Fibroblast of the conjunctiva (primary cell): ENCODE measurements around the gene CHCHD6.

Experiments
- DNase-seq: peaks from one replicate; pipeline ENCODE4 v3.0.0-alpha.2; 2010; ENCODE audit warnings: low read depth

The CHCHD6 gene

DNA sequence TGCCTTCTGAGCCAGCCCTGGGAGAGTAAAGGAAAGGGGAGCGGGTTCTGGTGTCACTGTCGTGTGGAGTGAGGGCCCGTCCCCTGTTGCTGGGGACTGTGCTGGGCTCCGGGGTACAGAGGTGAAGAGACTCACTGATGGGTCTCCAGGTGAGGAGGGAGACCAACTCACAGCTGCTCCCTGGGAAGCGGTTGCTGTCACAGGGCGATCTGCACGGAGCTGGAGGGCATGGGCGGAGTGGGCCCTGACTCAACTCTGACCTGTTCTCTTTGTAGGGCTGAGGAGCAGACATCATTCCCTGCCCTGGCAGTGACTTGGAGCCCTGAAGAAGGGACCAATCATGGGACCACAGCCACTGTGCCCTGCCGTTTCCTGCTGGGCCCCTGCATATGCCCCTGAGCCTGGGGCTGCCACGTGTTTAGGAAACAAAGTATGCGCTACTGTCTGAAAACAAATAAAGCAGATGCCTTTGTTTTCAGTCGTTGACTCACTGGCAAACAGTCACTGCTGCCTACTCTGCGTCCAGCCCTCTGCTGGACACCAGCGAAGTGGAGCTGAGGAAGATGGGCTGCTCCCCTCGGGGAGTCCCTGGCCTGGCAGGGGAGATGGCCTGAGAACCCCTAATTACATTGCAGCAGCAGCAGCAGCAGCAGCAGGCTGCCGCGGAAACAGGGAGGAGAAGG, 256.0 kb downstream of the CHCHD6 start:
- no peak for DNase-seq

DNA sequence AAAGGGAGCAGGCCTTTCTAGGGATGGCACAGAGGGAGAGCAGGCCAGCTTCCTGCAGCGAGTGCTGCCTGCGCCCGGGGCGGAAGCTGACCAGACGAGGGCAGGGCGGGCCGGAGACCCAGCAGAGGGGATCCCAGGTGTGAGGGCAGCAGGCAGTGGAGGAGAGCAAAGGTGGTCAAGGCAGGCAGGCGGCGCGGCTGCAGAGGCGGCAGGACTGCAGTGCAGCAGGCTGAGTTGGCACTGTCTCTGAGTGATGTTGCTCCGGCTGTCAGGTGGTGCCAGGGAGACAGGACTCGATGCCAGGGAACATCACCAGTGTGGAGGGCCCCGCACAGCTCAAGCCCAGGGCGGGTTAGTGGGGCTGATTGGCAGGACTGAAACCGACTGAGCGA, 256.6 kb downstream of the CHCHD6 start:
- no peak for DNase-seq

DNA sequence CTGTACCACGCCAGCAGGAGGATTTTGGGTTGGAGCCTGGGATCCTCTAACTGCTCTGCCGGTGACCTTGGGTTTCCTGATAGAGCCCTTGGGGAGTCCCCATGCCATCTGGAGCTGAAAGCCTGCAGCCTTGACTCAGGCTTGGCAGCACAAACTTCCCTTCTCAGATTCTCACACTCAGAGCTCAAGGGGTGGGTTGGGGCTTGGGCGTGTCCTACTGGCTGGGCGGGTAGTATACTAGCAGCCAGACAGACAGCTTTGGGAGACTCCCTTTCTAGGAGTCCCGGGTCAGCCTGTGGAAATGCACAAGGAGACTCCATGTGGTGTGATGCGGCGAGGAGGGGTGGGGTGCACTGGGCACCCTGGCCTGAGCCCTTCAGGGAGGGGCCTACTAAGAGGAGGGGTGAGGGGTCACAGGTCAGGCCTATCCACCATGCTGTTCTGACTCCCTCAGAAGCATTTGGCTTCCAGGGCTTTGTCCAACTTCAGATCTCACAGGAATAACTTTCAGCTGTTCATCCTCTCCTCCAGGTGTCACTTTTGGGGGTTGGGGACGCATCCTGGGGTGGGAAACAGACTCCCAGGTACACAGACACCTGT, 257.3 kb downstream of the CHCHD6 start:
- peak; percentile 69 for DNase-seq

DNA sequence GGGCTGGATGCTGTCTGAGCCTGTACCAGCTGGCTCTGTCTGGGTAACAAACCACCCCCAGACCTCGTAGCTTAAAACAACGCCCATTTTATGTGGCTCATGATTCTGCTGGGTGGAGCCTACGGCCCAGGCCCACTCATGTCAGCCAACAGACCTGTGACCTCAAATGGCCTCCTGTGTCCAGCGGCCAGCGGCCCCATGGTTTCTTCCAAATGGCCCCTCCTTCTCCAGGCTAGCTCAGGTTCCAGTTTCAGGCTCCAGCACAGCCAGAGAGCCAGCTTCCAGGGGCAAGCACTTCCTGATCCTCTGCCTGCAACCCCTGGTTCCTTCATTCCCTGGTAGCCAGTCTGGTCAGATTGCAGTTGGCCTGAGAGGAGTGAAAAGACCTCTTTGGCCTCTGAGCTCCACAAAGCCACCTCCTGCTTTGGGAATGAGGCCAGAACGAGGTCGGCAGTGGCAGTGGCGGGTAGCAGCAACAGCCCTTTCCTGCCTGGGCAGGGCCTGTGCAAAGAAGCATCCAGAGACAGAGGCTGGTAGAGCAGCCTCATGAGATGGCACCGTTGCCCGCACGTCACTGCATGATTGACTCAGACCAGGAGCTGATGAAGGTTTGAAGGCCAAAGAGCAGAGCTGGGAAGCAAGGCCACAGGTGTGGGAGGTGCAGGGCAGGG, 257.9 kb downstream of the CHCHD6 start:
- DNase-seq = no peak

DNA sequence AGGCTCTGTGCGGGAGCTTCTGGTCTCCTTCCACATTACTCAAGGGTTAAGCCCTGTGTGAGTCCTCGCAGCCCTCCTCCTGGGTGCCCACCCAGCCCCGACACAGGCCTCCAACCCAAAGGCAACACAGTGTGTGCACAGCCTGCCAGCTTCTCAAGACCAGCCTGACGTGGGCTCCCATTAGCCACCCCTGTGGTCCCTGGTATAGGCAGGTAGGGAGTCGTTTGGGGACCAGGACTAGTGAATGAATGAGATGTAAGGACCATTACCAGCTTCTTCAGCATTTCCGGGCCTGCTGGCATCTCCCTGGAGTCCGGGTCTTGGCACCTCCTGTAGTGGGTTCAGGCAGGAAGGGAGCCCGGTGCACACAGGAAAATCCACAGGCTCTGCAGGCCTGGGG, 258.7 kb downstream of the CHCHD6 start:
- DNase-seq = no peak

DNA sequence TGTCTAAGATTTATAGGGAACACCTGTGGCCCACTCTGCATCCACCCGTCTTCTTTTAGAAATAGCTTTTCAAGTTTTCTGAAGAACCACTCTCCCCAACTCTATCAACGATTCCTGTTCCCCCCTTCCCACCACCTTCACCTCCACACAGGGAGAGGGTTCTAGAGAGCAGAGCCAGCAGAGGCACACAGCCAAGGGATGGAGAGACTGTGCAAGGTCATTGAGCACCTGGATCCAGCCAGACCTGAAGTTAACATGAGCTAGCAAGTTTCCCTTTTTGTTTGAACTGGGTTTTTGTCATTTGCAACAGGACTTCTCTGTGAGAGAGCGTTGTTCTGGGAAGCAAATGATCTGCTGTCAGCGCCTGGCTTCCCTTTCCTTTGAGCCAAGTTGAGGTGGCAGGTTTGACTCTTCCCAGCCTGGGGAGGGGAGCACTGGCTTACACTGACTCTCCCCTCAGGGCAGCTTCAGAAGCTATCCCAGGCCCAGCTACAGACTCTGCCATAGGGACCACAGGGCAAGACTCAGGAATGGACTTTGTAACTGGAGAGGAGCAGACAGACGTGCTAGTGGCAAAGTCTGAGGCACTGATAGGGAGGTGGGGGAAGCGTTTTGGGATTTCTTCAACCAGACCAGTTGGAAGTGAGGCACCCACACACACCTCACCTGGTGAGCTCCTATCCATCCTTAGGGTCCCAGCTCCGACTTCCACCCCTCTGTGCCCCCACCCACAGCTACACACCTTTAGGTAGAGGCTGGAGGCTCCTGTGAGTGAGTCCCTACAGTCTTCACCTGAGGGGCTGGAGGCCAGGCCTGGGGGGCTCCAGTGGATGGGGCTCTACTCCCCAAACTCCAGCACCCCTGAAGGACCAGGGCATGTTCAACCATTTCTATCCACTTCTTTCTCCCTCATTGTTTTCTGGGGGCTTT, 259.5 kb downstream of the CHCHD6 start:
- DNase-seq = no peak

DNA sequence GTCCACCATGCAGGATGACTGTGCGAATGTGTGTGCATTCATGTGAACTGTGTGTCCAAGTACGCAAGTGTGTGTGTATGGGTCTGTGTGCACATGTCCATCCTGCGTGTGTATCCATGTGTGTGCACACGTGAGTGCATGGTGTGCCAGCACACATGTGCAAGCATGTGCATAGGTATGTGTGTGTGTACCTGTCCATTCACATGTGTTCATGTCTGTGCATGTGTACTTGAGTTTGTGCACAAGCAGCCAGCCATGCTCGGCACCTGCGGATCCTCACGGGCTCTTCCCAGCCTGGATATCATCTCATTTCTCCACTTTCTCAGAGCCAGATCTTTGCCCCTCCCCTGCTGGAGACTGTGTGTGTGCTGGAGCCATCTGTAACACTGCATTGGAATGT, 260.2 kb downstream of the CHCHD6 start:
- DNase-seq = no peak

DNA sequence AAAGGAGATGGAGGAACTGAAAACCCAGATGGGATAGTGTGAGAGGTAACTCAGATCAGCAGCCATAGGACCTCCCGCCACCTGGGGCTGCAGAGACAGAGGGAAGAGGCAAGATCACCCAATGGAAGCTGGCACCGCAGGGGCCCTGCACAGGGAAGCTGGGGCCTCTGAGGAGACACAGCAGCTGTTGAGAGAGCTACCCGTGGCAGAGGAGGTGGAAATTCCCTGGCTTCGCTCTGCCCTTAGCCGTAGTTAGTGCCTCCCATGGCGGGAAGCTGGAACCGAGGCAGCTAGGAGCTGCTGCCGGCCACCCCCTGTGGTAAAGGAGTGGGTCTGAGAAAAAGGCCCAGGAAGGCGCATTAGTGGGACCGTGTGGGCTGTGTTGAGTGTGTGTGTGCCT, 260.9 kb downstream of the CHCHD6 start:
- no peak for DNase-seq

DNA sequence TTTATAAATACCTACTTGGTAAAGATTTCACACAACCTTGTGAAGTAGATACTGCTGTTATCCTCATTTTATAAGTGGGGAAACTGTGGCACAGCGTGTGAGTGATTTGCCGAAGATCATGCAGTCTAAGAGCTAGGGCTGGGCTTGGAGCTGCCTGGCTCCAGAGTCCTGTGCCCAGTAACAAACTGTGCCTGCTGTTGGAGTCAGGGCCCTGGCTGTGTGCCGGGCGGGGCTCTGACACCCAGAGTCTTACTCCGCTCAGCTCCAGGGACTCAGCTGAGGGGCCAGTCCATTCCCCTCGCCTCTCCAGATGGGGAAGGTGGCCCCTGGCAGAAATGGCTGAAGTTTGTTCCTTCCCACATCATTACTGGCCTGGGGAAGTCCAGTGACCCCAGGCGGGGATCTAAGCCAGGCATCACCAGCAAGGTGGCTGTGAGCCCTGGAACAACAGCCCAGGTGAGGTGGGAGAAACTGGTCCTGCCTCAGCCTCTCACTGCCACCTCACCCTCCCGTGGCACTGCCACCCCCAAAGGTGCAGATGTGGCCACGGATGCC, 261.6 kb downstream of the CHCHD6 start:
- DNase-seq = no peak

DNA sequence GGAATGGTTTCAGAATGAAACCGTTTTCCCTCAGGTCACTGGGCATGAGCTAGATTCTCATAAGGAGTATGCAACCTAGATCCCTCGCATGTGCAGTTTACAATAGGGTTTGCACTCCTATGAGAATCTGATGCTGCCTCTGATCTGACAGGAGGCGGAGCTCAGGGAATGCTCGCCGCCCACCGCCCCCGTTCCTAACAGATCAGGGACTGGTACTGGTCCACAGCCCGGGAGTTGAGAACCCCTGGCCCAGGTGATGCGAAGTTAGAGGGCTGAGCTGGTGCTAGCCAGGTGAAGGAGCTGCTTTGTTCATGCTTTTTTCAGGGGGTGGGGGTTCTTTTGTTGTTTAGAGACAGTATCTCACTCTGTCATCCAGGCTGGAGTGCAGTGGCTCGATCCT, 263.3 kb downstream of the CHCHD6 start:
- DNase-seq = no peak

DNA sequence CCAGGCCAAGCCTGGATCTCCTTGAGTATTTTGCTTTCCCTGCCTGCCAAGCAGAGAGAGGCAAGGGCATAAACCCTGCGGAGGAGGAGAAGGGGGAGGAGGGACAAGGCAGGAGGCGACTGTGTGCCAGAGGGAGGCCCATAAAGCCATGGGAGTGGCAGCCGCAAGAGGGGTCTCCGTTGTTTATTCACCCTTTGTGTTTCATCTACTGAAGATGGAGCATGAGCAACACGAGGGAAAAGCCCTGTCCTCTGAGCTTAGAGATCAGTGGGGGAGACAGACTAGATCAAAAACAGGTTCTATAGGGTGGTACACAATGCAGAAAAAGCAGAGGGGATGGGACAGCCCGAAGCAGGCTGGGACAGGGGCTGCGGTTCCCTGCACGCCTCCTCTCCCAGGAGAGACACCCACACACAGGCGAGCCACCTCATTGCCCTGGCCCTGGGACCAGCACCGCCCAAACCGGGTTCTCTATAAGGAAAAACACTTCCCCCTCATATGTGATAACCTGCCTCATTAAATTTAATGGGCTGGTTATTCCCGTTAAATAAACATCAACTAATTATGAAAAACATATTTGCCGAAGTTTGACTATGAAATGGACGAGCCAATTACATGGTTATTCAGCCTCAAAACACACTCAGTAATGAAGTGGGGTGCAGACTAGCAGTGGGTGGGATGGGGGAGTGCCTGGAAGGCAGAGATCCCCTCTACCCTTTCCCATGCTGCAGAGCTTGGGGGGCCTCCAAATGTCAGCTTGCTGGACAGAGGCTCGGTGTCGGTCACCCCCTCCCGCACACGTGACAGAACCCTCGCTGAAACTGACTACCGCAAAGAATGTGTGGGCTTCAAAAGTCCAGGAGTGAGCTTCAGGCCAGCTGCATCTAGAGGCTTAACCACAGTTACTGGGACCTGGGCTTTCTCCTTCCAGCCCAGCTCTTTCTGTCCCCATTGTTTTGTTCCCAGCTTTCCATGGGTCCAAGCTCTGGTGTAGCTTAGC, 264.7 kb downstream of the CHCHD6 start:
- DNase-seq = no peak

DNA sequence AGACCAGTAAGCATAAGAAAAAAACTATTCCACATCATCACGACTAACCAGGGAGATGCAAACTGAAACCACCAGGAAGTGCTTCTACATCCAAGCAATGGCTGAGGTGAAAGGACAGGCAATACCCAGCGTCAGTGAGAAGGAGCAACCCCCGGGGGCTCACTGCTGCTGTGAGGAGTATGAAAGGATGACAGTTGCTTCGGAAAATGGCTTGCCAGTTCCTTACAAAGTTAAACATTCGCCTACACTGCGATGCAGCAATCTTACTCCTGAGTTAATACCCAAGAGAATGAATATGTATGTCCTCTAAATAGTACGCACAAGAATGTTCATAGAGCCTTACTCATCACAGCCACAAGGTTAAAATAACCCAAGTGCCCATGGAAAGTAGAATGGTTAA, 265.5 kb downstream of the CHCHD6 start:
- DNase-seq = no peak

DNA sequence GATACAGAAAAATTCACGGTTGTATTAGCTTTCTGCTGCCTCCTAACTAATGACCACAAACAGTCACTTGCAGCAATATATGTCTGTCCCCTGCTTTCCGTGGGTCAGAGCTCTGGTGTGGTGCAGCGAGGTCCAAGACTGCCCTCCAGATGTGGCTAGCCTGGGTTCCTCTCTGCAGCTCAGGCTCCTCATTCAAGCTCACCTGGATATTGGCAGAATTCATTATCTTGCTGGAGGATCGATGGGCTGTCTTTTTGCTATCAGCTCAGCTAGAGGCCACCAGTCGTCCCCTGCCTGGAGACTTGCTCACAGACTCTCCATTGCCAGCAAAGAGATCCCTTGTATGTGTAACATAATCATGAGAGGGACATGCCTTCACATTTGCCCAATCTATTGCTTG, 266.1 kb downstream of the CHCHD6 start:
- no peak for DNase-seq

DNA sequence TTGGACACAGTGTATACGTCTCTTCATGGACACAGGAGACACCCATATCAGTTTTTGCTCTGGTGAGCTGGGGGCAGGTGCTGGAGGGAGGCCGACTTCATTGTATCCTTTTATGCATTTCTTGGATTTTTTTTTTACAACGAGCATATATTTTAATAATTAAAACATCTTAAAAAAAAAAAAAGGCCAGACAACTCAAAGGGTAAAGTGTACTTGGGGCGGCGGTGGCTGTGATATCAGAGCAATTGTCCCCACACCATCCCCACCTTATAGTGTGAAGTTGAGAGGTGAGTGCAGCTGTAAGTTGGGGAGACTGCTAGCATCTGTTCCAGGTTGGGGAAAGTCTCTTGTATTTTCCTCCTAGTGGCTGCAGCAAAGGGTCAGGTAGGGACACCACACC, 266.9 kb downstream of the CHCHD6 start:
- DNase-seq = no peak

DNA sequence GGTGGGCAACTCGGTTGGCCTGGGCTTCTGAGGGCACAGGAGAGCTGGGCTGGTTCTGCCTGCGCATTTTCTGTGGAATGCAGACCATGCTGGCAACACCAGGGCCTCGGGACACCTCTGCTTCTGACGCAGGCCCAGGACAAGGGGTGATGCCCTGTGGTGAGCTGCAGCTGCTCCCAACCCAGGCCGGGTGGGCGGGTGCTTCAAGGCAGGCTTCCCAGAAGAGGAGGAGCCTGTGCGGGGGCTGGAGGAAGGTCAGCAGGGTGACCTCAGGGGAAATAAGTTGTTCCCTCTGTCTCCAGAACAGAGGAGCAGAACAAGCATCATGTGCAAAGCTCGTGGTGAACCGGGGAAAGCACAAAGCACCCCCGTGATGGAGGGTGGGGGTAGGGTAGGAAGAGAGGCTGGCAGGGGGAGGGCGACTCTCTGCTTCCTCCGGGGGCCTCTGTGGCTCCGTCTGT, 267.9 kb downstream of the CHCHD6 start:
- DNase-seq = peak; percentile 49

DNA sequence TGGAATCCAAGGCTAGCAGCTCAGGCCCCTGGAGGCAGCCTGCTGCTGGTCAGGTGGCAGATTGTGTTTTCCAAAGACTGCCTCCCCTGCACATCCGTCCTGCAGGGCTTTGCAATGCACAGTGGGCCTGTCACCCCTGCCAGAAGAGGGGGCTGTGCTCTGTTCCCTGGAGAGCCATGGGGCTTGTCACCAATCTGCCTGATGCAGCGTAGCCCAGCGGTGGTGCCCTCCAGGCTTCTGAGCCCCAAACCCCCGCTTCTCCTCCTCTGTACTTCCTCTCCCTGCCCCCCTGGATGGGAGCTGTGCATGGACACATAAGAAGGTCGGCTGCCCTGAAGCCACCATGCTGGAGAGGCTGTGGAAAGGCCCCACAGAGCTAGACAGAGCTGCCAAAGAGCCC, 268.8 kb downstream of the CHCHD6 start:
- DNase-seq = no peak

DNA sequence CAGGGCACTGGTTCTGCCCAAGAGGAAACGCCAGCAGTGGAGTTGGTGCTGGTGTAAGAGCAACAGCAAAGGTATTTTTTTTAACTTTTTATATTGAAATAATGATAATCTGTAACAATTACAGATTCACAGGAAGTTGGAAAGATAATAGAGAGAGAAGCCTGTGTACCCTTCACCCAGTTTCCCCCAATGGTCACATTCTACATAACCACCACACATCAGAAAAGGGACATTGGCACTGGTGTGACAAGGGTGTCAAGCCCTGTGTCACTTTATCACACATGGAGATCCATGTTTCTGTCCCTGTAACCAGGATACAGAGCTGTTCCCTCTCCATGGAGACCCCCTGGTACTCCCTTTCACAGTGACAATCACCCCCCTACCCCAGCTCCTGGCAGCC, 269.8 kb downstream of the CHCHD6 start:
- no peak for DNase-seq

DNA sequence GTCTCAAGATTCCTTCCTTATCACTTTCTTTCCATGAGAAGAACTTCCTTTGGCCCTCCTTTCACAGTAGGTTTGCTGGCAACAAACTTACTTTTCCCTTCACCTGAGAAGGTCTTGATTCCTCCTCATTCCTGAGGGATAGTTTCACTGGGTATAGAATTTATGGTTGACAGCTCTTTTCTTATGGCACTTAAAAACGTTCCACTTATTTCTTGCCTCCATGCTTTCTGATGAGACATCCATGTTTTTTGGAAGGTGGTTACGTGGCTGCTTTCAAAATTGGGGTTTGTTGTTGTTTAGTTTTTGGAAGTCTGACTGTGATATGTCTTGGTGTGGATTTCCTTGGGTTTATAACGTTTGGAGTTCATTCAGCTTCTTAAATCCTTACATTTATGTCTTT, 270.7 kb downstream of the CHCHD6 start:
- DNase-seq = no peak

DNA sequence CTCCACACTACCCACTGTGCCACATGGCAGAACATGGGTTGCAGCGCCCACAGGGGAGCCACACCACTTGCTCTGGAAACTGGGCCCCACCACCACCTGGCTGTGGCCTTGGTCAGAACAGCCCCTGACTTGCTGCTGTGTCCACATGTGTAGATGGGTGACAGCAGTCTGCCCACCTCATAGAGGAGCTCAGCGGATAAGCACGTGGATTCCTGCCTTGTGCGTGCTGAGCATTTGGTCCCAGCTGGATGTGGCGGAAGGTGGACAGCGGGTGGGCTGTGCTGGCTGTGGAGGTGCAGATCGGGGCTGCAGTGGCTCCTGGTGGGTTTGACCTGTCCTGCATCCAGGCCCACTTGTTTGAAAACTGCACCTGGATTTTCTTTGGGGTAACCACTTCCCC, 272.9 kb downstream of the CHCHD6 start:
- no peak for DNase-seq

DNA sequence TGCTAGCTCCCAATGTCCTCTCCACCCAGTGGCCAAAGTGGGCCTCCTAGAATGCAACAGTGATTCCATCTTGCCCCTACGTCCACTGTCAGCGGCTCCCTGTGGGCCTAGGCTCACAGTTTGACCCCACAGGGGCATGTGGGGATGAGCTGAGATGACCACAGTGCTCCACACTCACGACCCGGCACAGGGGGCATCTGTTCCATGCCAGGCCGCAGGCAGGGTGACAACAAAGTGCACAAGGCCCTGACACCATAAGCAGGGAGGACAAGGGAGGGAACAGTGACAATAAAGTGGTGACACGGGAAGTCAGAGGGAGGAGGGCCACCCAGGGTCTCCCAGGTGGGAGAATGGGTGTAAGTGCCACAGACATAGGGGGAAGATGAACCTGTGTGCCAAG, 273.8 kb downstream of the CHCHD6 start:
- DNase-seq = no peak

DNA sequence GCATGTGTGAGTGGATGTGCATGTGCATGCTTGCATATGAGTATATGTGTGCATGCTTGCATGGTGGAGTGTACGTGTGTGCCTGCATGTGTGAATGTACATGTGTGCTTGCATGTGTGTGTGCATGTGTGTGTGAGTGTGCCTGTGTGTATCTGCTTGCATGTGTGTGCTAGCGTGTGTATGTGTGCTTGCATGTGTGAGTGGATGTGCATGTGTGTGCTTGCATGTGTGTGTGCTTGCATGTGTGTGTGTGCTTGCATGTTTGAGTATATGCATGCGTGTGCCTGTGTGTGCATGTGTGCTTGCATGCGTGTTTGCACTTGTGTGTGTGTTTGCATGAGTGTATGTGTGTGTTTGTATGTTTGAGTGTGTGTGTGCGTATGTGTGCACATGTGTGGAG, 274.3 kb downstream of the CHCHD6 start:
- no peak for DNase-seq
